ENCODE measurements around the gene VWA5B1. TPM values are rescaled to one million over a fixed set of nuclear protein-coding genes. Genes with fewer than 3 reads are reported as not detected.

Gene VWA5B1
- polyA plus RNA-seq, 1 donor (not counting 4 experiments of a cell fraction or from before 2014, with no cell fraction given): not detected

GRCh38 chr1:20275319-20275925, 15.3 kb upstream of the VWA5B1 start:
- Histone ChIP-seq H3K4me1 (ENCODE audit: control insufficient read depth, extremely low read depth, insufficient read depth, low read length) (peaks cover 14% of the 10 kb centered on the region), H3K79me2 (ENCODE audit: control insufficient read depth, insufficient read depth, low read length) (no peaks in the 10 kb centered on the region), H4K20me1 (ENCODE audit: control insufficient read depth, extremely low read depth, insufficient read depth, low read length) (no peaks in the 10 kb centered on the region), H3K36me3 (ENCODE audit: control insufficient read depth in 2 of 2, extremely low read depth in 1 of 2, insufficient read depth in 2 of 2, low read length in 2 of 2) (no peaks in the 10 kb centered on the region), H3K9me3 (ENCODE audit: control insufficient read depth, low read depth, low read length) (no peaks in the 10 kb centered on the region), H3K4me2 (ENCODE audit: control insufficient read depth, extremely low read depth, insufficient read depth, low read depth, low read length) (no peak overlapping the region), H3K9ac (ENCODE audit: control insufficient read depth, extremely low read depth, insufficient read depth, low read length) (no peak overlapping the region), H3K27me3 (ENCODE audit: control insufficient read depth, extremely low read depth, insufficient read depth, low read length) (peaks cover 3% of the 10 kb centered on the region), H3K9me1 (ENCODE audit: control insufficient read depth, extremely low read depth, insufficient read depth, low read length) (no peaks in the 10 kb centered on the region), H2AFZ (ENCODE audit: control insufficient read depth, low read length) (no peak overlapping the region), H3K27ac (ENCODE audit: control insufficient read depth, insufficient read depth, low read length) (no peak overlapping the region), H3K4me3 (ENCODE audit: control insufficient read depth in 2 of 3, extremely low read depth in 1 of 3, insufficient read depth in 2 of 3, low read depth in 1 of 3, low read length in 3 of 3) (no peak overlapping the region)
- no peak for FAIRE-seq
- DNase-seq (ENCODE audit: low read depth, low spot score): no peak
- dilution Hi-C loops (cut with MboI; ENCODE audit: extremely low pct_ligation_motif_present, low sequenced_read_pairs): no loop called here
- TF ChIP-seq EZH2 (IDR thresholded peaks at IDR 0.05; ENCODE audit: low read length) (no peak), CTCF (optimal IDR thresholded peaks at IDR 0.05 in 1 of 3, IDR thresholded peaks at IDR 0.05 in 1 of 3, conservative IDR thresholded peaks at IDR 0.05 in 1 of 3; ENCODE audit: extremely low read depth in 1 of 3, insufficient read depth in 2 of 3, low read length in 3 of 3) (no peak)

- H2AFZ ChIP-seq (ENCODE audit: control insufficient read depth, low read length): no peak overlapping the region
- TF ChIP-seq EZH2 (IDR thresholded peaks at IDR 0.05; ENCODE audit: low read length): no peak
- no peak for TF ChIP-seq CTCF (optimal IDR thresholded peaks at IDR 0.05 in 1 of 3, IDR thresholded peaks at IDR 0.05 in 1 of 3, conservative IDR thresholded peaks at IDR 0.05 in 1 of 3; ENCODE audit: extremely low read depth in 1 of 3, insufficient read depth in 2 of 3, low read length in 3 of 3)
- dilution Hi-C loops (cut with MboI; ENCODE audit: extremely low pct_ligation_motif_present, low sequenced_read_pairs): no loop called here
These were observed 14.1 kb upstream of the VWA5B1 start for GRCh38 chr1:20276485-20277159.

More at GRCh38 chr1:20276485-20277159, 14.1 kb upstream of the VWA5B1 start:
- H3K9ac ChIP-seq (ENCODE audit: control insufficient read depth, extremely low read depth, insufficient read depth, low read length): no peak overlapping the region
- H3K36me3 ChIP-seq (ENCODE audit: control insufficient read depth in 2 of 2, extremely low read depth in 1 of 2, insufficient read depth in 2 of 2, low read length in 2 of 2): no peaks in the 10 kb centered on the region
- no peaks in the 10 kb centered on the region for H3K9me3 ChIP-seq (ENCODE audit: control insufficient read depth, low read depth, low read length)
- peaks cover 16% of the 10 kb centered on the region for H3K4me1 ChIP-seq (ENCODE audit: control insufficient read depth, extremely low read depth, insufficient read depth, low read length)
- no peaks in the 10 kb centered on the region for H3K9me1 ChIP-seq (ENCODE audit: control insufficient read depth, extremely low read depth, insufficient read depth, low read length)
- H3K27me3 ChIP-seq (ENCODE audit: control insufficient read depth, extremely low read depth, insufficient read depth, low read length): peaks cover 3% of the 10 kb centered on the region
- H3K79me2 ChIP-seq (ENCODE audit: control insufficient read depth, insufficient read depth, low read length): no peaks in the 10 kb centered on the region
- no peaks in the 10 kb centered on the region for H4K20me1 ChIP-seq (ENCODE audit: control insufficient read depth, extremely low read depth, insufficient read depth, low read length)
- H3K4me3 ChIP-seq (ENCODE audit: control insufficient read depth in 2 of 3, extremely low read depth in 1 of 3, insufficient read depth in 2 of 3, low read depth in 1 of 3, low read length in 3 of 3): no peak overlapping the region
- H3K27ac ChIP-seq (ENCODE audit: control insufficient read depth, insufficient read depth, low read length): no peak overlapping the region
- FAIRE-seq (no peak), DNase-seq (ENCODE audit: low read depth, low spot score) (no peak)
- H3K4me2 ChIP-seq (ENCODE audit: control insufficient read depth, extremely low read depth, insufficient read depth, low read depth, low read length): no peak overlapping the region

All from keratinocyte (primary cell).